ENCODE data around the gene FIBCD1.

The FIBCD1 gene

GRCh38 chr9:130874783-130875182, 64.3 kb downstream of the FIBCD1 start:
- no peak for DNase-seq

GRCh38 chr9:130873966-130874365, 65.1 kb downstream of the FIBCD1 start:
- DNase-seq: no peak

- DNase-seq: no peak
These were observed 66.0 kb downstream of the FIBCD1 start for GRCh38 chr9:130872912-130873503.

GRCh38 chr9:130872508-130872907, 66.5 kb downstream of the FIBCD1 start:
- DNase-seq: no peak

- DNase-seq: no peak
These were observed 67.0 kb downstream of the FIBCD1 start for GRCh38 chr9:130872093-130872492.

- DNase-seq: no peak
These were observed 67.5 kb downstream of the FIBCD1 start for GRCh38 chr9:130871395-130872062.

- no peak for DNase-seq
These were observed 68.3 kb downstream of the FIBCD1 start for GRCh38 chr9:130870491-130871381.

- no peak for DNase-seq
These were observed 69.8 kb downstream of the FIBCD1 start for GRCh38 chr9:130869250-130869649.

GRCh38 chr9:130868230-130868629, 70.8 kb downstream of the FIBCD1 start:
- DNase-seq: no peak

GRCh38 chr9:130867556-130867955, 71.5 kb downstream of the FIBCD1 start:
- no peak for DNase-seq

- DNase-seq: peak; percentile 6 to 43
These were observed 72.5 kb downstream of the FIBCD1 start for GRCh38 chr9:130866474-130866965.

GRCh38 chr9:130865921-130866320, 73.1 kb downstream of the FIBCD1 start:
- DNase-seq: no peak

GRCh38 chr9:130864541-130864940, 74.5 kb downstream of the FIBCD1 start:
- DNase-seq: no peak

GRCh38 chr9:130862747-130863146, 76.3 kb downstream of the FIBCD1 start:
- DNase-seq: no peak

GRCh38 chr9:130862217-130862616, 76.8 kb downstream of the FIBCD1 start:
- no peak for DNase-seq

GRCh38 chr9:130861372-130862180, 77.5 kb downstream of the FIBCD1 start:
- no peak for DNase-seq

GRCh38 chr9:130860458-130861316, 78.4 kb downstream of the FIBCD1 start:
- peak in 1 of 2 donors; percentile 14 for DNase-seq

GRCh38 chr9:130858739-130859705, 80.0 kb downstream of the FIBCD1 start:
- no peak for DNase-seq

- DNase-seq: no peak
These were observed 80.9 kb downstream of the FIBCD1 start for GRCh38 chr9:130857864-130858738.

All from bone marrow (tissue), 2 donors.